ENCODE data around the gene PRIMPOL. TPM values are rescaled to one million over a fixed set of nuclear protein-coding genes. Genes with fewer than 3 reads are reported as not detected.
"Not testable (repeated sequence)": the region's sequence is repeated elsewhere in the genome, so short reads cannot be mapped to it uniquely, and the experiment has no call there.

Gene PRIMPOL
- total and polyA plus RNA-seq, 4 experiments from 2014 or later: 14.0 to 23.2 (median 20.9) TPM

DNA sequence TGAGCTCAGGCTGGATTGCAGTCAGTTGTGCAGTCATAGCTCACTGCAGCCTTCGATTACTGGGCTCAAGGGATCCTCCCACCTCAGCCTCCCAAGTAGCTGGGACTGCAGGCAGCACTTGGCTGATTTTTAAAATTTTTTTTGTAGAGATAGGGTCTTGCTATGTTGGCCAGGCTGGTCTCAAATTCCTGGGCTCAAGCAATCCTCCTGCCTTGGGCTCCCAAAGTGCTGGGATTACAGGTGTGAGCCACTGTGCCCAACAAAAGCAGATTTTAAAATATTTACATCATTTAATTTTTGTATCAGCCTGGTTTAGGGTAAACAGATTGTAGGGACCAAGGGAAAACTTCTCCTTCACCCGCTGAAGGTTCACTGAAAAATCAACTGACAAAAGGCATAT is 33.4 kb upstream of the PRIMPOL start:
- H3K36me3 Mint-ChIP-seq; H3K9me3 ChIP-seq (ENCODE audit: control insufficient read depth in 1 of 2, low read length in 2 of 2); intact Hi-C loops (cut with micrococcal nuclease); CTCF ChIA-PET (ENCODE audit: partially characterized antibody); H3K27me3 ChIP-seq (ENCODE audit: insufficient read depth, low read length); H3K4me3 Mint-ChIP-seq; POLR2A ChIA-PET (ENCODE audit: partially characterized antibody); H3K4me3 ChIP-seq (ENCODE audit: low read length in 2 of 2); H3K4me1 ChIP-seq (ENCODE audit: insufficient read depth, low read length); H3K27ac Mint-ChIP-seq; H3K36me3 ChIP-seq (ENCODE audit: insufficient read depth, low read length); H3K27me3 Mint-ChIP-seq; DNase-seq; H3K27ac ChIP-seq (ENCODE audit: low read depth, low read length); H3K4me1 Mint-ChIP-seq: not testable (repeated sequence)
- peaks cover 2 to 23% (median 9%) of the 10 kb centered on the region in 8 donors for H3K9me3 Mint-ChIP-seq

DNA sequence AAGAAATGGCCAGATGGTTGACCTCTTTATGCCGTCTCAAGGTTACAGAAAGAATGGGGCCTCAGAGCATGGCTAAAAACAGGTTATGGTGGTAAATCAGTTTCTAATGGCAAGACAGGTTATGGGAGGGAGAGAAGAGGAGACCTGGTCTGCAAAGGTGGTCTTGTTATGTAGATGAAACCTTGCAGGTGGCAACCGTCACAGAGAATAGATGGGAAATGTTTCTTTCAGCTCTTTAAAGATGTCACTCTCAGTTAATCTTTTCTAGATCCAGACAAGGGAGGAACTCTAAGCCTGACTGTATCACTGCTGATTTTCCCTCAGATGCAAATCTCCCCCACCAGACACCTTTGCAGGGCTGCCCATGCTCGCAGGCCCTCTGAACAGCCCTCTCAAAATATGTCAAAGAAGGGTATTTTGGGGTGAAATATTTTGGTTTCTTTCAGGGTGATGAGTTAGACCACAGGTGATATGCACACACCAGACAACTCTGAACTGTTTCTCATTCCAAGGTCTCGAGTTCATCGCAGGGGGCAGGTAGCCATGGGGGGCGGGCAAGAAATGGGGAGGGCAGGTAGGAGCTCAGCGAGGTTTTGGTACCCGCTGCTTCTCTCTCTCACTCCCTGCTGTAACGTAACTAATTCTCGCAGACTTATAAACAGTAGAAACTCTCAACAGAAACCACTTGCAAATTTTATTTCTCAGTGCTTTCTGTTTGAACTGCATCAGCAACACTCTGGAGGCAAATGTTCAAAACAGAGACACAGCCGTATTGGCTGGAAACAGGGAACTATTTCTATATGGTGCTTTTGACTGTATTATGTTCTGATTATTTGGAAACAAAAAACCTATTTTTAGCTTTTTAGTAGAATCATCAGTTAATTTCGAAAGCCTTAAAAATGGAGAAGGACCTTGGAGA is 32.6 kb upstream of the PRIMPOL start:
- ChIA-PET POLR2A (ENCODE audit: partially characterized antibody) (no interaction called here), CTCF (ENCODE audit: partially characterized antibody) (no interaction called here)
- no peak for DNase-seq
- intact Hi-C loops (cut with micrococcal nuclease): no loop called here
- Histone ChIP-seq H3K9me3 (ENCODE audit: control insufficient read depth in 1 of 2, low read length in 2 of 2) (peaks cover 0 to 3% of the 10 kb centered on the region in 2 donors), H3K27ac (ENCODE audit: low read depth, low read length) (no peak overlapping the region), H3K4me3 (ENCODE audit: low read length in 2 of 2) (no peak overlapping the region), H3K4me1 (ENCODE audit: insufficient read depth, low read length) (no peaks in the 10 kb centered on the region), H3K36me3 (ENCODE audit: insufficient read depth, low read length) (no peaks in the 10 kb centered on the region), H3K27me3 (ENCODE audit: insufficient read depth, low read length) (no peaks in the 10 kb centered on the region)
- Mint-ChIP-seq H3K4me1 (no peaks in the 10 kb centered on the region), H3K27ac (no peak overlapping the region), H3K36me3 (peaks cover 5 to 8% of the 10 kb centered on the region in 2 donors), H3K4me3 (no peak overlapping the region), H3K27me3 (no peaks in the 10 kb centered on the region), H3K9me3 (peaks cover 2 to 23% (median 9%) of the 10 kb centered on the region in 8 donors)

DNA sequence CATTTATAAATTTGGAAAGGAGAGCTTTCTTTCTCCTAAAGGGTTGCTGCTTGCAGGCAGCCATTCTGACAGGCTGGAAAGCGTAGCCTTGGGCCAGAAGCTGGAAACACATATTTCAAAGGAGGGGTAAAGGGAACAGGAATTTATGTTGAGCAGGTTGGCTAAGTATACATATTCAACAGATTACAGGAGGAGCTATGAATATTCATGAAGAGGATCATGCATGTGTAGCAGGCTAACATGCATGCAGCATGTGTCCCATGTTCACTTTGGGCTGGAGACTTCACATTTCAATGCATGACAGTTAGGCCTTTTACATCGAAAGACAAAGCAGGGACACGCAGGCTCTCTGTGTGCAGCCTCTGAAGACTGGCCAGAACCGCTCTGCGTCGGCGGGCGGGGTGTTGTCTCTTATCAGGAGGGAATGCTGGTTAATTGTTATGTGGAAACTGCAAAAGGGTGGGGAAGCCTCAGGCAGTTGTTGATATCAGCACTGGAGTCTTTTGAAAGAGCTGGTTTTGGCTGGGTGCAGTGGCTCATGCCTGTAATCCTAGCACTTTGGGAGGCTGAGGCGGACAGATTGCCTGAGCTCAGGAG is 31.8 kb upstream of the PRIMPOL start:
- no peak overlapping the region for H3K27ac ChIP-seq (ENCODE audit: low read depth, low read length)
- H3K4me3 ChIP-seq (ENCODE audit: low read length in 2 of 2): no peak overlapping the region
- no peak for DNase-seq
- Mint-ChIP-seq H3K36me3 (peaks cover 5 to 8% of the 10 kb centered on the region in 2 donors), H3K9me3 (peaks cover 2 to 23% (median 9%) of the 10 kb centered on the region in 8 donors), H3K27ac (no peak overlapping the region), H3K4me1 (no peaks in the 10 kb centered on the region), H3K4me3 (no peak overlapping the region), H3K27me3 (no peaks in the 10 kb centered on the region)
- H3K4me1 ChIP-seq (ENCODE audit: insufficient read depth, low read length): no peaks in the 10 kb centered on the region
- peaks cover 0 to 3% of the 10 kb centered on the region in 2 donors for H3K9me3 ChIP-seq (ENCODE audit: control insufficient read depth in 1 of 2, low read length in 2 of 2)
- H3K36me3 ChIP-seq (ENCODE audit: insufficient read depth, low read length): no peaks in the 10 kb centered on the region
- intact Hi-C loops (cut with micrococcal nuclease): no loop called here
- ChIA-PET CTCF (ENCODE audit: partially characterized antibody) (no interaction called here), POLR2A (ENCODE audit: partially characterized antibody) (no interaction called here)
- no peaks in the 10 kb centered on the region for H3K27me3 ChIP-seq (ENCODE audit: insufficient read depth, low read length)

GRCh38 chr4:184620212-184620867 is 29.2 kb upstream of the PRIMPOL start:
- CTCF ChIA-PET (ENCODE audit: partially characterized antibody): no interaction called here
- intact Hi-C loops (cut with micrococcal nuclease): no loop called here

GRCh38 chr4:184621518-184621917 is 28.0 kb upstream of the PRIMPOL start:
- DNase-seq: no peak
- Mint-ChIP-seq H3K9me3 (no peaks in the 10 kb centered on the region), H3K4me1 (peaks cover 4 to 20% (median 14%) of the 10 kb centered on the region in 4 donors), H3K36me3 (peaks cover 19 to 22% of the 10 kb centered on the region in 2 donors), H3K4me3 (no peak overlapping the region), H3K27ac (peak overlapping the region in 1 of 7 donors; percentile 75), H3K27me3 (no peaks in the 10 kb centered on the region)
- Histone ChIP-seq H3K27ac (ENCODE audit: low read depth, low read length) (no peak overlapping the region), H3K4me3 (ENCODE audit: low read length in 2 of 2) (no peak overlapping the region), H3K27me3 (ENCODE audit: insufficient read depth, low read length) (no peaks in the 10 kb centered on the region), H3K9me3 (ENCODE audit: control insufficient read depth in 1 of 2, low read length in 2 of 2) (no peaks in the 10 kb centered on the region), H3K4me1 (ENCODE audit: insufficient read depth, low read length) (peaks cover 3% of the 10 kb centered on the region), H3K36me3 (ENCODE audit: insufficient read depth, low read length) (no peaks in the 10 kb centered on the region)
- intact Hi-C loops (cut with micrococcal nuclease): no loop called here
- ChIA-PET CTCF (ENCODE audit: partially characterized antibody) (no interaction called here), POLR2A (ENCODE audit: partially characterized antibody) (no interaction called here)

More at GRCh38 chr4:184620212-184620867, 29.2 kb upstream of the PRIMPOL start:
- Histone ChIP-seq H3K27ac (ENCODE audit: low read depth, low read length) (no peak overlapping the region), H3K4me1 (ENCODE audit: insufficient read depth, low read length) (no peaks in the 10 kb centered on the region), H3K4me3 (ENCODE audit: low read length in 2 of 2) (no peak overlapping the region), H3K27me3 (ENCODE audit: insufficient read depth, low read length) (no peaks in the 10 kb centered on the region), H3K9me3 (ENCODE audit: control insufficient read depth in 1 of 2, low read length in 2 of 2) (no peaks in the 10 kb centered on the region), H3K36me3 (ENCODE audit: insufficient read depth, low read length) (no peaks in the 10 kb centered on the region)
- POLR2A ChIA-PET (ENCODE audit: partially characterized antibody): no interaction called here
- peaks cover 0 to 5% (median under 1%) of the 10 kb centered on the region in 8 donors for H3K9me3 Mint-ChIP-seq
- no peak overlapping the region for H3K27ac Mint-ChIP-seq
- H3K27me3 Mint-ChIP-seq: no peaks in the 10 kb centered on the region
- H3K4me3 Mint-ChIP-seq: no peak overlapping the region
- peaks cover 10 to 14% of the 10 kb centered on the region in 2 donors for H3K36me3 Mint-ChIP-seq
- H3K4me1 Mint-ChIP-seq: peaks cover 0 to 10% (median 5%) of the 10 kb centered on the region in 4 donors
- no peak for DNase-seq

DNA sequence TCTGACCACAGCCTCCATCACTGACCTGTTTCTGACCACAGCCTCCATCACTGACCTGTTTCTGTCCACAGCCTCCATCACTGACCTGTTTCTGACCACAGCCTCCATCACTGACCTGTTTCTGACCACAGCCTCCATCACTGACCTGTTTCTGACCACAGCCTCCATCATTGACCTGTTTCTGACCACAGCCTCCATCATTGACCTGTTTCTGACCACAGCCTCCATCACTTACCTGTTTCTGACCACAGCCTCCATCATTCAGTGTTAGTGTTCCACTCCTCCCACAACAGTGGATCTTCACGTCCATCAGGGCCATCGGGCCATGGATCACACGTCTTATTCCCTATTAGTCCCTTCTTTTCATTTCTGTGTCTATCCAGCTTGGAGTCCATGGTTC is 25.0 kb upstream of the PRIMPOL start:
- H3K9me3 Mint-ChIP-seq; CTCF ChIA-PET (ENCODE audit: partially characterized antibody); H3K9me3 ChIP-seq (ENCODE audit: control insufficient read depth in 1 of 2, low read length in 2 of 2); intact Hi-C loops (cut with micrococcal nuclease); H3K4me3 ChIP-seq (ENCODE audit: low read length in 2 of 2); H3K27ac ChIP-seq (ENCODE audit: low read depth, low read length); POLR2A ChIA-PET (ENCODE audit: partially characterized antibody); H3K27me3 ChIP-seq (ENCODE audit: insufficient read depth, low read length); H3K27me3 Mint-ChIP-seq; H3K4me3 Mint-ChIP-seq; DNase-seq: not testable (repeated sequence)
- Histone ChIP-seq H3K4me1 (ENCODE audit: insufficient read depth, low read length) (peaks cover 13% of the 10 kb centered on the region), H3K36me3 (ENCODE audit: insufficient read depth, low read length) (peaks cover 15% of the 10 kb centered on the region)
- peaks cover 42 to 47% of the 10 kb centered on the region in 2 donors for H3K36me3 Mint-ChIP-seq
- H3K4me1 Mint-ChIP-seq: peaks cover 11 to 35% (median 22%) of the 10 kb centered on the region in 4 donors
- peak overlapping the region in 2 of 7 donors; percentile 8 to 39 for H3K27ac Mint-ChIP-seq

- Mint-ChIP-seq H3K27ac (peak overlapping the region in 6 of 7 donors; percentile 1 to 63 (median 26)), H3K27me3 (no peaks in the 10 kb centered on the region), H3K9me3 (no peaks in the 10 kb centered on the region), H3K36me3 (peaks cover 47 to 51% of the 10 kb centered on the region in 2 donors), H3K4me3 (no peak overlapping the region), H3K4me1 (peaks cover 11 to 35% (median 22%) of the 10 kb centered on the region in 4 donors)
- H3K9me3 ChIP-seq (ENCODE audit: control insufficient read depth in 1 of 2, low read length in 2 of 2): no peaks in the 10 kb centered on the region
- intact Hi-C loops (cut with micrococcal nuclease): no loop called here
- no peak for DNase-seq
- H3K27ac ChIP-seq (ENCODE audit: low read depth, low read length): no peak overlapping the region
- no peak overlapping the region for H3K4me3 ChIP-seq (ENCODE audit: low read length in 2 of 2)
- no peaks in the 10 kb centered on the region for H3K27me3 ChIP-seq (ENCODE audit: insufficient read depth, low read length)
- peaks cover 21% of the 10 kb centered on the region for H3K36me3 ChIP-seq (ENCODE audit: insufficient read depth, low read length)
- peaks cover 13% of the 10 kb centered on the region for H3K4me1 ChIP-seq (ENCODE audit: insufficient read depth, low read length)
- POLR2A ChIA-PET (ENCODE audit: partially characterized antibody): no interaction called here
- CTCF ChIA-PET (ENCODE audit: partially characterized antibody): interaction anchor here (0.8 kb wide), 1 partner anchor 24 kb away, joined by 3 read pairs; the partner anchor contains the start of gene CASP3
Measured at GRCh38 chr4:184624972-184625554, 24.5 kb upstream of the PRIMPOL start.
